A673 (cell line): ENCODE results near the gene NUP93.

Experiments
- EZH2 ChIP-seq: fragments of 200-600 bp; sonication (generic); IDR thresholded peaks from 2 replicates; pipeline ENCODE4 v1.6.1; 2017; ENCODE audit warnings: borderline replicate concordance, low read depth, mild to moderate bottlenecking, mixed read lengths, antibody characterized with exemption, low read length; ENCODE audit not compliant: poor library complexity, severe bottlenecking
- TF ChIP-seq, protein P1 (sequence below): fragments of 300-800, 200-600 bp; sonication (generic); conservative IDR thresholded peaks from 2 replicates; pipeline ENCODE4 v1.5.1; 2017; ENCODE audit warnings: low read depth, mild to moderate bottlenecking, antibody characterized with exemption, low read length, moderate library complexity, mixed read lengths

DNA sequence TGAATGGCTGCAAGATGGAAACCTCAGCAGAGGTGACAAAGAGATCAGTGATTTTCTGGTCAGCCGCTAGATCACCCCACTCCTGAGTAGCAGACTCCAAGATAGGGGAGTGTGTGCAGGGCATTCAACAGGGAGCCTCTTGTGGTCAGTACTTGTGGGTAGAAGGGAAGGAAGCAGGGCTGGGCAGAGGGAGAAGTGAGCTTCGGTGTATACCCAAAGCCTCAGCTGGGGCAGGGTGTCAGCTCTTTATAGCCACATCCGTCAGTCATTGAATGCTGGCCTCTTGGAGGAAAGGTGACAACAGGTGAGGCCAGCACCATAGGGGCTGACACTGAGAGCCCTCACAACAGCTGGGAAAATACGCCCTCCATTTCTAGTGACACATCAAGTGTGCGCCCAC, 132.8 kb downstream of the NUP93 start:
- TF ChIP-seq EZH2 = no peak
- TF ChIP-seq, protein P1, sequence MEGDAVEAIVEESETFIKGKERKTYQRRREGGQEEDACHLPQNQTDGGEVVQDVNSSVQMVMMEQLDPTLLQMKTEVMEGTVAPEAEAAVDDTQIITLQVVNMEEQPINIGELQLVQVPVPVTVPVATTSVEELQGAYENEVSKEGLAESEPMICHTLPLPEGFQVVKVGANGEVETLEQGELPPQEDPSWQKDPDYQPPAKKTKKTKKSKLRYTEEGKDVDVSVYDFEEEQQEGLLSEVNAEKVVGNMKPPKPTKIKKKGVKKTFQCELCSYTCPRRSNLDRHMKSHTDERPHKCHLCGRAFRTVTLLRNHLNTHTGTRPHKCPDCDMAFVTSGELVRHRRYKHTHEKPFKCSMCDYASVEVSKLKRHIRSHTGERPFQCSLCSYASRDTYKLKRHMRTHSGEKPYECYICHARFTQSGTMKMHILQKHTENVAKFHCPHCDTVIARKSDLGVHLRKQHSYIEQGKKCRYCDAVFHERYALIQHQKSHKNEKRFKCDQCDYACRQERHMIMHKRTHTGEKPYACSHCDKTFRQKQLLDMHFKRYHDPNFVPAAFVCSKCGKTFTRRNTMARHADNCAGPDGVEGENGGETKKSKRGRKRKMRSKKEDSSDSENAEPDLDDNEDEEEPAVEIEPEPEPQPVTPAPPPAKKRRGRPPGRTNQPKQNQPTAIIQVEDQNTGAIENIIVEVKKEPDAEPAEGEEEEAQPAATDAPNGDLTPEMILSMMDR = no peak
